Esophagus muscularis mucosa (tissue), 4 donors: ENCODE data around the gene EEF2K. TPM values are rescaled to one million over a fixed set of nuclear protein-coding genes. Genes with fewer than 3 reads are reported as not detected.

Source experiments
- DNase-seq: peaks from one replicate; pipeline ENCODE4 v3.0.0-alpha.2; 2017; ENCODE audit errors: extremely low spot score
- H3K27ac ChIP-seq, 4 donors: fragments of 200-600 bp; sonication (generic); replicated peaks in 1 of 4; 1 replicate in 3 of 4; 2 replicates in 1 of 4; pipeline ENCODE4 v1.5.1; 2016 to 2019; ENCODE audit warnings: mild to moderate bottlenecking in 1 of 4
- H3K27me3 ChIP-seq, 4 donors: fragments of 200-600 bp; sonication (generic); one replicate each; pipeline versions ENCODE4 v1.5.1 to v1.6.0; 2016 to 2019
- H3K36me3 ChIP-seq, 4 donors: fragments of 200-600 bp; sonication (generic); one replicate each; pipeline ENCODE4 v1.5.1; 2016 to 2019
- H3K4me1 ChIP-seq, 4 donors: fragments of 200-600 bp; sonication (generic); one replicate each; pipeline ENCODE4 v1.5.1; 2016 to 2019
- H3K4me3 ChIP-seq, 4 donors: fragments of 200-600 bp; sonication (generic); 1 replicate in 2 of 4; 2 replicates in 2 of 4; pipeline ENCODE4 v1.5.1; 2016 to 2019; ENCODE audit warnings: mild to moderate bottlenecking in 4 of 4, moderate library complexity in 1 of 4
- H3K9me3 ChIP-seq, 4 donors: fragments of 200-600 bp; sonication (generic); 1 replicate in 3 of 4; 2 replicates in 1 of 4; pipeline ENCODE4 v1.5.1; 2016 to 2019
- CTCF ChIP-seq, 3 experiments: fragments of 200-600 bp in 2 of 3; fragments of 450-650 bp in 1 of 3; sonication (generic) in 2 of 3; IDR thresholded peaks; one replicate each; pipeline ENCODE4 v1.5.1; 2017 to 2019; ENCODE audit warnings: antibody characterized with exemption in 3 of 3, mild to moderate bottlenecking in 2 of 3, moderate library complexity in 1 of 3
- EP300 ChIP-seq: sonication (generic); formaldehyde crosslinking; IDR thresholded peaks from one replicate; pipeline ENCODE4 v1.6.1; 2017; ENCODE audit warnings: antibody characterized with exemption
- POLR2A ChIP-seq: fragments of 450-650 bp; IDR thresholded peaks from one replicate; pipeline ENCODE4 v1.6.1; 2017; ENCODE audit warnings: antibody characterized with exemption, moderate library complexity, mild to moderate bottlenecking, low read depth
- POLR2AphosphoS5 ChIP-seq, 2 donors: sonication (generic); formaldehyde crosslinking; IDR thresholded peaks; one replicate each; pipeline ENCODE4 v1.6.1; 2017; ENCODE audit warnings: antibody characterized with exemption in 2 of 2
- WGBS: methylation state at CpG from one replicate; pipeline ENCODE4 v1.1.5; 2018; 5-methylcytosine and 5-hydroxymethylcytosine counted together
- intact Hi-C: fragments of 100-400 bp; cut with DNase I; formaldehyde crosslinking; loops from one replicate; pipeline ENCODE4 v1.15.1; 2023
- total RNA-seq, 4 donors: library from RNA; depleted of rRNA; stranded (reverse); fragments of >200 nt; gene quantifications; one replicate each; pipeline versions ENCODE4 v1.1.0 to v1.2.1, GENCODE V29; 2016

Gene EEF2K
- total RNA-seq, 4 donors from 2014 or later: 18.1 to 37.7 (median 31.6) TPM

GRCh38 chr16:22217890-22218730, 12.0 kb downstream of the EEF2K start:
- H3K4me1 ChIP-seq: peaks cover 26 to 44% (median 31%) of the 10 kb centered on the region in 4 donors

GRCh38 chr16:22219389-22220068, 13.5 kb downstream of the EEF2K start:
- H3K27ac ChIP-seq: peak overlapping the region in 1 of 4 donors; percentile 31

More at GRCh38 chr16:22217890-22218730, 12.0 kb downstream of the EEF2K start:
- Histone ChIP-seq H3K27ac (peak overlapping the region in 3 of 4 donors; percentile 5 to 40 (median 9)), H3K4me3 (no peak overlapping the region), H3K36me3 (peaks cover 0 to 26% (median 12%) of the 10 kb centered on the region in 4 donors), H3K27me3 (no peaks in the 10 kb centered on the region), H3K9me3 (no peaks in the 10 kb centered on the region)
- 88% methylated on average over 4 of the region's 18 CpGs for WGBS
- DNase-seq: no peak
- intact Hi-C loops: no loop called here
- TF ChIP-seq POLR2AphosphoS5 (IDR thresholded peaks at IDR 0.05): no peak
- TF ChIP-seq POLR2A: no peak
- TF ChIP-seq CTCF (IDR thresholded peaks at IDR 0.05): no peak
- TF ChIP-seq EP300: no peak

GRCh38 chr16:22220069-22220440, 14.0 kb downstream of the EEF2K start:
- intact Hi-C loops: no loop called here
- 69% methylated on average over 10 of the region's 11 CpGs for WGBS
- DNase-seq: no peak
- H3K9me3 ChIP-seq: no peaks in the 10 kb centered on the region
- H3K27me3 ChIP-seq: no peaks in the 10 kb centered on the region
- TF ChIP-seq CTCF (IDR thresholded peaks at IDR 0.05) (no peak), POLR2AphosphoS5 (IDR thresholded peaks at IDR 0.05) (no peak), POLR2A (no peak), EP300 (no peak)
- peaks cover 23 to 32% (median 26%) of the 10 kb centered on the region in 4 donors for H3K4me1 ChIP-seq
- peak overlapping the region; percentile 28 to 49 (median 32) for H3K27ac ChIP-seq
- H3K4me3 ChIP-seq: no peak overlapping the region
- peaks cover 0 to 14% (median 3%) of the 10 kb centered on the region in 4 donors for H3K36me3 ChIP-seq

More at GRCh38 chr16:22219389-22220068, 13.5 kb downstream of the EEF2K start:
- intact Hi-C loops: no loop called here
- H3K4me3 ChIP-seq: no peak overlapping the region
- no peaks in the 10 kb centered on the region for H3K27me3 ChIP-seq
- H3K36me3 ChIP-seq: peaks cover 0 to 18% (median 7%) of the 10 kb centered on the region in 4 donors
- TF ChIP-seq EP300 (no peak), POLR2AphosphoS5 (IDR thresholded peaks at IDR 0.05) (no peak), CTCF (IDR thresholded peaks at IDR 0.05) (no peak)
- no peak for DNase-seq
- no peaks in the 10 kb centered on the region for H3K9me3 ChIP-seq
- peaks cover 19 to 30% (median 25%) of the 10 kb centered on the region in 4 donors for H3K4me1 ChIP-seq
- WGBS: 96% methylated on average over 3 of the region's 3 CpGs

GRCh38 chr16:22220714-22221113, 14.6 kb downstream of the EEF2K start:
- H3K4me1 ChIP-seq: peaks cover 27 to 37% (median 30%) of the 10 kb centered on the region in 4 donors
- WGBS: 56% methylated on average over 5 of the region's 9 CpGs
- no peaks in the 10 kb centered on the region for H3K9me3 ChIP-seq

More at GRCh38 chr16:22220714-22221113, 14.6 kb downstream of the EEF2K start:
- DNase-seq: no peak
- Histone ChIP-seq H3K4me3 (no peak overlapping the region), H3K36me3 (peaks cover 0 to 11% (median 4%) of the 10 kb centered on the region in 4 donors), H3K27me3 (no peaks in the 10 kb centered on the region), H3K27ac (peak overlapping the region; percentile 28 to 49 (median 32))
- intact Hi-C loops: no loop called here
- no peak for TF ChIP-seq POLR2AphosphoS5 (IDR thresholded peaks at IDR 0.05)
- no peak for TF ChIP-seq EP300
- no peak for TF ChIP-seq POLR2A
- no peak for TF ChIP-seq CTCF (IDR thresholded peaks at IDR 0.05)
